ENCODE data around the gene GTSE1. TPM values are rescaled to one million over a fixed set of nuclear protein-coding genes. Genes with fewer than 3 reads are reported as not detected.

Gene GTSE1
- total RNA-seq, 1 donor from 2014 or later: 6.3 TPM

DNA sequence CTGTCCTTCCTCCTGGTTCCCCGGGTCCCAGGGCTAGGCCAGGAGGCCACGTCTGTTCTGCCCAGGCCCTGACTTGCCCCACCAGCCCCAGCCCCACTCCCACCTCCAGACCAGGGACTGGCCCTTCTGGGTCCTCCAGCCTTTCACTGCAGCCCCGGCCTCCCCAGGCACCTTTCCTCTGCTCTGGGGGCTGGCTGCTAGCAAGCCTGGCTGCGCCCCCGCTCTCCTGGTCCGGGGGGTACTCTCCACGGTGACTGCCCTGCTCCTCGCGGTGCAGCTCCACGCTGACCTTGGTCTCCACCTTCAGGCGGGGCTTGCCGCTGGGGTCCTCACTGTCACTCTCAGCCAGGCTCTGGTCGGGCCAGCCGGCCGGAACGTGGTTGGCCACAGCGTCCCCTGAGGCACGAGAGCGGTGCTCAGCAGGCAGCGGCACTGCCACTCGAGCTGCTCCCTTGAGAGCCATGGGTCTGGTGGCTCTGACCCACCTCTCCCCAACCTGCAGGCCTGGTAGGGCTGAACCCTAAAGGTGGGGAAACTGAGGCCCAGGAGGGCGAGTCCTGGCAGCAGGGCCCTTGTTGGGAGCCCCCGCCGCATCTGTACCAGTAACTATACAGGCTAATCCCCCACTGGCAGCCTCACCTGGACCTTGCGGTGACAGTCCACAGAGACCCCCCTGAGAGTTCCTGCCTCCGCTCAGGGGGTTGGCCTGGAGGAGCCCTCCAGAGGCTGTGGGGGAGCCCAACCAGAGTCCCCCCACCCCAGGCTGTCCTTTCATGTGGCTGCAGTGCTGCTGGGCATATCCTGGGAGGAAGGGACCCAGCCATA lies 67.9 kb downstream of the GTSE1 start:
- no peak for DNase-seq (ENCODE audit: low read depth in 2 of 2)

GRCh38 chr22:46365166-46365624 lies 68.5 kb downstream of the GTSE1 start:
- no peak for DNase-seq (ENCODE audit: low read depth in 2 of 2)

- no peak for DNase-seq (ENCODE audit: low read depth in 2 of 2)
Observed at GRCh38 chr22:46366327-46366731, 69.7 kb downstream of the GTSE1 start.

DNA sequence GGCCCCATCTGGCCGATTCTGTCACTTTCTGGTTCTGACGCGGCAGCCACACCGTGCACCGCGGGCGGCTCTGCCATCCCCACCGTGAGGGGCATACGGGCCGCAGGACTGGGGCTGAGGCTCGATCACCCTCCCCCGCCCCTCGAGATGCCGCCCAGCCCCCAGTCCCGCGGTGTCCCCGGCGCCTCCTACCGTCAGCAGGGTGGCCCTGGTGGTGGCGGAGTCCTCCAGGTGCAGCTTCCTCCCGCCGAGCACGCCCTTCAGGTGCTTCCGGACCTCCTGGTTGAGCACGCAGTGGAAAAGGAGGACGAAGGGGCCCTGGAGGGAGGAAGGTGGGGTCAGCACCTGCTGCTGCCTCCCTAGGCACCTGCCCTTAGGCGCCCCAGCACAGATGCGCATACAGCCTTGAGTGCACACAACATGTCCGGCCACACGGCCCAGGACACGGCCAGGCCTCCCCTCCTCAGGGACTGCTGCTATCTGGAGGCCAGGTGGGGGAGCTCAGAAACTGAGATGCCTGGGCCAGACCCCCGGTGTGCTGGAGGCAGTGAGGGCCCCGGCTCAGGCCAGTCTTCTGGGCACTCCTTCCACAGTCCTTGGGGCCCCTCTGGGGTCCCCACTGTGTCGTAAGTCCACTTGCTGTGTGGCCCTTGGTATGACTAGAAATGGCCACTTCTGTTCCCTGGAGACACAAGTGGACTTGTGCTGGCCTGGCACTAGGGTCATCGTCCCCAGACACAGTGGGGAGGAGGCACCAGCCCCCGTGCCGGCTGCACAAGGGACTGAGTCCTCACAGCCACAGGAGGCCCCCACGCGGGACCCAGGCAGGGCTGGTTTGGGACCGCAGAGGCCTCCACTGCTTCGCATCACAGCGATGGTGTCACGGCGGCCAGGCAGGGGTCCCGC lies 70.4 kb downstream of the GTSE1 start:
- DNase-seq (ENCODE audit: low read depth in 2 of 2): no peak

DNA sequence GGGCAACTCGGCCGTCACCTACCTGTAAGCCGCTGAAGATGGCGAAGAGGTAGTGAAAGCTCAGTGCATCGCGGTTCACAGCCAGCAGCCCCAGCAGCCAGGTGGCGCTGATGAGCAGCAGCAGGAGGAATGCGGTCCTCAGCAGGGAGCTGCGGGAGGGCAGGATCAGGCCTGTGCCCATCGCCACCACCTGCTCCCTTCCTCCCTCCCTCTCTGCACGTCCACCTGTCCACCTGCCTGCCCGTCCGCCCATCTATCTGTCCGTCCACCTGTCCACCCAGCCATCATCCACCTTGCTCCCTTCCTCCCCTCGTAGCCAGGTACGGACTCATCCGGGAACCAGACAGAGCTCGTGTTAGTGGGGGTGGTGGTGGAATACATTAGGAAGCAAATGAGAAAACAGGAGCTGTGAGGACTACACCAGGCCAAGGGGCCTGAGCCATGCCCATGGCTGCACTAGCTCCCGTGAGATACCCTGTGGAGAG lies 71.1 kb downstream of the GTSE1 start:
- peak; percentile 22 to 58 for DNase-seq (ENCODE audit: low read depth in 2 of 2)

GRCh38 chr22:46368422-46368821 lies 71.8 kb downstream of the GTSE1 start:
- DNase-seq (ENCODE audit: low read depth in 2 of 2): no peak

DNA sequence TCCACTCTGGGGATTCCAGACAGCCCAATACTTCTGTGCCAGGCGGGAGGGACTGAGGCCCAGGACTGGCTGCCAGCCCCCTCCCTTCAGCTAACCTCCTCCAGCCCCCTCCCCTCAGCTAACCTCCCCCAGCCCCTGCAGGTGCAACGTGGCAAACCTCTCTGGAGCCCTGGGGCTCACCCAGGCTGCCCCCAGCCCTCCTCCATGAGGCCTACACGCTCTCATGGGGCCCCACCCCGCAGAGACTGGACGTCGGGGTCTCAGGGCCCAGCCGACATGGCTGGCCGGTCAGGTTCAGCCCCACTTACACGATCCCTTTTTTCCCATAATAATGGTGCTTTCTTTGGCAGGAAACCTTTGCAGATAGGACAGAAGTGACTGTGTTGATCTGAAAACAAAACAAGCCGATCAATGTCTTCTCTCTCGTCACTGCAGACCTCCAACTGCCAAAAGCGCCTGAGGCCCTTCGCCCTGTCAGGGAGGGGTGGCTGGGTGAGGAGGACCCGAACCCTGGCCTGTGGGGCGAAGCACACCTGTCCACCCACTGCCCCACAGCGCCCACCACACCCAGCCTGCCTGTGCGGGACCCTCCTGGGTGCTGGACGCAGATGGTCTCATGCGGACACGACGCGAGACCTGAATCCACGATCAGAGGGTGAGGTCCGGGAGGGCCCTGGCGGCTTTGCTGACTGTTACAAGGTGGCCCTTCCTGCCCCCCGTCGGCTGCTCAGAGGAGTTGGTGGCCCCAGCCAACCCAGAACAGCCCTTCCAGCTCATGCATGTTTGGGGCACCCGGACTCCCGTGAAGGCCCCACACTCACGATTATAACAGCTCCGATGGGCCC lies 72.4 kb downstream of the GTSE1 start:
- DNase-seq (ENCODE audit: low read depth in 2 of 2): no peak

DNA sequence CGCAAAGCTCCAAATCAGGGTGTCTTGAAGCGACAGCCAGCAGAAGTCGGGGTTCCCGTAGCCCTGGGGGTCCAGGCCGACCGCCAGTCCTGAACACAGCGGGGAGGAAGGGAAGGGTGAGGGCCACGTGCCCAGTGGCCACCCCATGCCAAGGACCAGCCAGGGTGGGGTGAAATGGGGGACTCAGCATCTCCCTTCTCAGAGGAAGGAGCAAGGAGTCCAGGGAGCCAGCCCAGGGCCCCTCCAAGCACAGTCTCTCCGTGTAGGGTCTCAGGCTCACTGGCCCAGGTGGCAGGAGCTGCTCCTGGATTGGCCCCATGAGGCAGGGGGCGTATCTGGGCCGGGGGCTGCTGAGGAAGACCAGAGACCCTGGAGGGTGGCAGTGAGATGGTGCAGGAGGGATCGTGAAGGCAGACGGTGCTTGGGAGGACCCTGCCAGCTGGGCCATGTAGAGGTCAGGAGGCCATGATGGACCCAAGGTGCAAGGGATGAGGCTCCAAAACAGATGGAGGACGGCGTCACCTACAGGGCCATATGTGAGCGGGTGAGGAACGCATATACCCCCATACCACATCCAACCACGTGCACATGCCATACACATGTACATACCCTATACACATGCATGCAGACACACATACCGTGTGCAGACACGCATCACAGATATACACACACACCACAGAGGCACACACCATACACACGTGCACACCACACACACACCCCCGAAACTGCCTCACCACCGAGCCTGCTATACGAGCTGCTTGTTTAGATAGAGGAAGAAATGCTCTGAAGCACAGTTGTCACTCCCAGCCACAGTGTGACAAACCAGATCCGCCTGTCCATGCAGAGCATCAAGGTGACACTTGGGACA lies 73.3 kb downstream of the GTSE1 start:
- DNase-seq (ENCODE audit: low read depth in 2 of 2): no peak

- no peak for DNase-seq (ENCODE audit: low read depth in 2 of 2)
Observed at GRCh38 chr22:46370584-46371291, 74.1 kb downstream of the GTSE1 start.

DNA sequence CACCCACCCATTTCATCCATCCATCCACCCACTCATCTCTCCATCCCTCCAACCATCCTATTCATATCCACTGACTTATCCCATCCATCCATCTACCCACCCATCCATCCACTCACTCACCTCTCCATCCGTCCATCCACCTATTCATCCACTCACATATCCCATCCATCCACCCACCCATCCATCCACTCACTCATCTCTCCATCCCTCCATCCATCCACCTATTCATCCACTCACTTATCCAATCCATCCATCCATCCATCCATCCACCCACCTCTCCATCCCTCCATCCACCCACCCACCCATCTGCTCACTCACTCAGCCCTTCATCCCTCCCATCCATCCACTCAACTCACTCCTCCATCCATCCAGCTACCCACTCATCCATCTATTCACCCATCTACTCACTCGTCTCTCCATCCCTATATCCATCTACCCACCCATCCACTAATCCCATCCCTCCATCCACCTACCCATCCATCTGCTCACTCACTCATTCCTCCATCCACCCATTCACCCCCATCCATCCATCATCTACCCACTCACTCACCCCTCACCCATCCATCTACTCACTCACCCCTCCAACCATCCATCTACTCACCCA lies 75.1 kb downstream of the GTSE1 start:
- no peak for DNase-seq (ENCODE audit: low read depth in 2 of 2)

- no peak for DNase-seq (ENCODE audit: low read depth in 2 of 2)
Observed at GRCh38 chr22:46372686-46373085, 76.0 kb downstream of the GTSE1 start.

DNA sequence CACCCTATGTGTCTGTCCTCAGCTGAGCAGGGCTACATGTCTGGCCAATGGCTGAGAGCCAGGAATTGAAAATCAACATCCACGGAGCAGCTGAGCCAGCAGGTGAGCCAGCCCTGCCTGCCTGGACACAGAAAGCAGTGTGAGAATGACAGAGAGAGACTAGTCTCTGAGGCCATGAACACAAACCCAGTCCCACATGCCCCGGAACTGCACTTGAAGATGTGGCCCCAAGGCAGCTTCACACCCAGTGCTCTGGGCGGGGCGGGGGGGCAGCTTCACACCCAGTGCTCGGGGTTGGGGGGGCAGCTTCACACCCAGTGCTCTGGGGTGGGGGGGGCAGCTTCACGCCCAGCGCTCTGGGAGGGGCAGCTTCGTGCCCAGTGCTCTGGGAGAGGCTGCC lies 76.5 kb downstream of the GTSE1 start:
- DNase-seq (ENCODE audit: low read depth in 2 of 2): no peak

DNA sequence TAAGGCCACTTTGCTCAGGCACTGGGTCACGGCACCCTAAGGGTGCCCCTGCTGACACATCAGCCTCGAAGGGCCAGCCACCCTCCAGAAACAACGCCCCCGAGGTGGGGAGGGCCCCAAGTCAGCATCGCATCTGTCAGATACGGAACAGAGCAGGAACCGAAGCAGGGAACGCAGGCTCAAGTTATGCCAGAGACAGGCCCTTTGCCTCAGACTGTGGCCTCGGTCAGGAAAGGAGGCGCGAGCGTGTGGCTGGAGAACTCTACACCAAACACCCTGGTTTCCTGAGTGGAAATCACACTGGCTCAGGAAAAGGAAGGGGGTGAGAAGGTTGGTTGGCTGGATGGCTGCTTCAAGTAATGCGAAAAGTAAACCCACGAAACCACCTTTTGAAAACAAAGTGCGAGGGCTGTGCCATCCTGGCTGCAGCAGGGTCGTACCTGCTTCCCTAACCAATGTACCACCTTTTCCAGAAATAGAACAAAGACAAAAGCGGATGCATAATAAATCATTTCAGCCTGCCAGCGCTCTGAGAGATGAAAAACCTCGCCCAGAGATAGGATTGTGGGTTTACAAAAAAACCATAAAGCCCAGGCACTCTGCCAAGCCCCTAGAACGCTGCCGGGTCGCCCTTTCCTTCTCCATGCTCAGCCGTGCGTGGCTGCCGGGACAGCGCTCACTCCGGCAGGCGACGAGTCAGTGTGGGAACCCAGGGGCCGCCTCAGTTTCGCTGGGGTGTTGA lies 77.4 kb downstream of the GTSE1 start:
- DNase-seq (ENCODE audit: low read depth in 2 of 2): peak in 1 of 2 donors; percentile 51

GRCh38 chr22:46374663-46375474 lies 78.2 kb downstream of the GTSE1 start:
- DNase-seq (ENCODE audit: low read depth in 2 of 2): no peak

GRCh38 chr22:46376111-46376510 lies 79.4 kb downstream of the GTSE1 start:
- DNase-seq (ENCODE audit: low read depth in 2 of 2): no peak

DNA sequence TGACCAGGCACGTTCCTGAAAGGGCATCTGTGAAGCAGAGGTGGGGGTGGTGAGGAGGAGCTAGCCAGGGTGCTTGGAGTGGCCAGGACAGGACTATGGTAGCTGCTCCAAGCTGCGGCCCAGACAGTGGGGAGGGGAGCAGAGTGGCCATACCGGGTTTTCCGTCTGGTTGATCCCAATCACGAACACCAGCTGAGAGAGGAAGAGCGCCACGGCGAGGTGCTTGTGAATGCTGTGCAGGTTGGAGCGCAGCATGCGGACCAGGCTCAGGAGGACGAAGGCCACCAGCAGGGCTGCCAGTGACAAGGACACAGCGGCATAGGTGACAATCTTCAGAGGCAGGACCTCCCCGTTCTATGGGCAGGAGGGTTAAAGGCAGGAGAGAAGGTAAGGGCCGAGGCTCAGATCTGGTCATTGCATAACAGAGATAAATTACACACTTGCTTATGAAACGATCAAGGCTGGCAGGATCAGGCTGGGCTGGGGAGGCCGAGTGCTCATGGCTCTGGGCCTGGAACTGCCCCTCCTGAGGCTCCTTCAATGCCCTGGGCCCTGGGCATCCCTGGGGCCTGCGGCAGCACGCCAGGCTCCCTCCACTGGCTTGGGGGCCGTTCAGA lies 80.3 kb downstream of the GTSE1 start:
- DNase-seq (ENCODE audit: low read depth in 2 of 2): no peak
